Endothelial cell of umbilical vein (primary cell): Measurements from ENCODE around the gene ZNF423. TPM values are rescaled to one million over a fixed set of nuclear protein-coding genes. Genes with fewer than 3 reads are reported as not detected.

ENCODE experiments used
- BruUV-seq: library from RNA; stranded (reverse); fragments of 400-500 nt; replicated peaks from 2 replicates; lab custom pipeline; 2021; lab: Mats Ljungman, UMichigan
- CTCF ChIA-PET: fragments of 300-600, 350-600 bp; sonication (Branson Sonifier 250); formaldehyde crosslinking; loops from one replicate; lab custom pipeline; 2021; ENCODE audit warnings: antibody characterized with exemption, inconsistent platforms; lab: Charles Lee
- POLR2A ChIA-PET: fragments of 300-600, 350-600 bp; sonication (Branson Sonifier 250); formaldehyde crosslinking; loops from one replicate; lab custom pipeline; 2021; ENCODE audit warnings: antibody characterized with exemption, inconsistent platforms; lab: Charles Lee
- DNase-seq: peaks from one replicate; pipeline ENCODE4 v3.0.0-alpha.2; 2011; ENCODE audit warnings: low read depth, low spot score
- FAIRE-seq: peaks from 2 replicates; lab custom pipeline; 2011; peaks lifted over from hg19 to GRCh38; lab: Jason Lieb, UNC
- H2AFZ ChIP-seq: 2 replicates; pipeline ENCODE4 v1.6.0; 2012; ENCODE audit warnings: low read depth, low read length, control low read depth, inconsistent platforms
- H3K27ac ChIP-seq: 2 replicates; pipeline ENCODE4 v1.5.1; 2011; ENCODE audit warnings: low read depth, mild to moderate bottlenecking, control low read depth, low read length, moderate library complexity; ENCODE audit not compliant: insufficient read depth
- H3K27me3 ChIP-seq, 2 experiments: 2 replicates each; pipeline versions ENCODE4 v1.6.0 to v1.6.1; 2011; ENCODE audit warnings: low read length in 2 of 2, mixed read lengths in 1 of 2; ENCODE audit not compliant: control insufficient read depth in 2 of 2, insufficient read depth in 2 of 2
- H3K36me3 ChIP-seq, 2 experiments: 2 replicates in 1 of 2; 3 replicates in 1 of 2; pipeline ENCODE4 v1.5.1; 2011; ENCODE audit warnings: low read length in 2 of 2, mild to moderate bottlenecking in 1 of 2, moderate library complexity in 1 of 2; ENCODE audit not compliant: control insufficient read depth in 2 of 2, insufficient read depth in 2 of 2; ENCODE audit errors: extremely low read depth in 1 of 2
- H3K4me1 ChIP-seq: 3 replicates; pipeline ENCODE4 v1.5.1; 2011; ENCODE audit warnings: mild to moderate bottlenecking, low read length; ENCODE audit not compliant: control insufficient read depth, insufficient read depth; ENCODE audit errors: extremely low read depth
- H3K4me2 ChIP-seq: 2 replicates; pipeline ENCODE4 v1.6.1; 2011; ENCODE audit warnings: low read length, control low read depth, mixed read lengths; ENCODE audit not compliant: insufficient read depth
- H3K4me3 ChIP-seq, 3 experiments: fragments of 200-600 bp in 1 of 3; sonication (generic), shearing (Covaris generic) in 1 of 3; replicated peaks in 1 of 3; 2 replicates each; pipeline ENCODE4 v1.5.1; 2011 to 2016; ENCODE audit warnings: control low read depth in 3 of 3, low read length in 3 of 3, mild to moderate bottlenecking in 2 of 3, inconsistent platforms in 1 of 3, low read depth in 1 of 3, moderate library complexity in 1 of 3; ENCODE audit not compliant: insufficient read depth in 1 of 3
- H3K79me2 ChIP-seq: 2 replicates; pipeline ENCODE4 v1.6.0; 2012; ENCODE audit warnings: low read length, inconsistent platforms; ENCODE audit not compliant: control insufficient read depth, insufficient read depth
- H3K9ac ChIP-seq: replicated peaks from 2 replicates; pipeline ENCODE3; 2011; ENCODE audit warnings: low read length, control low read depth; ENCODE audit not compliant: insufficient read depth; ENCODE audit errors: extremely low read depth
- H3K9me1 ChIP-seq: replicated peaks from 3 replicates; pipeline ENCODE4 v1.6.0; 2011; ENCODE audit warnings: mild to moderate bottlenecking, low read length; ENCODE audit not compliant: control insufficient read depth, insufficient read depth; ENCODE audit errors: extremely low read depth
- H3K9me3 ChIP-seq: replicated peaks from 2 replicates; pipeline ENCODE4 v1.5.1; 2012; ENCODE audit warnings: low read length, inconsistent platforms; ENCODE audit not compliant: control insufficient read depth, insufficient read depth
- H4K20me1 ChIP-seq: replicated peaks from 2 replicates; pipeline ENCODE3; 2011; ENCODE audit warnings: mild to moderate bottlenecking, low read length; ENCODE audit not compliant: control insufficient read depth, insufficient read depth; ENCODE audit errors: extremely low read depth
- CTCF ChIP-seq, 2 donors: IDR thresholded peaks; 1 replicate in 1 of 2; 2 replicates in 1 of 2; pipeline ENCODE4 v1.5.1; 2011; ENCODE audit warnings: low read length in 2 of 2, mild to moderate bottlenecking in 2 of 2, moderate library complexity in 2 of 2, control low read depth in 1 of 2, inconsistent platforms in 1 of 2, low read depth in 1 of 2; ENCODE audit not compliant: insufficient read depth in 1 of 2; ENCODE audit errors: extremely low read depth in 1 of 2
- EZH2 ChIP-seq: IDR thresholded peaks from 2 replicates; pipeline ENCODE4 v1.6.1; 2012; ENCODE audit warnings: borderline replicate concordance, low read depth, mild to moderate bottlenecking, moderate library complexity, low read length, inconsistent platforms; ENCODE audit not compliant: severe bottlenecking
- FOS ChIP-seq: IDR thresholded peaks from 2 replicates; pipeline ENCODE4 v1.6.1; 2011; ENCODE audit warnings: mild to moderate bottlenecking, low read length, moderate library complexity, borderline replicate concordance; ENCODE audit not compliant: insufficient read depth
- GATA2 ChIP-seq: IDR thresholded peaks from 2 replicates; pipeline ENCODE4 v1.7.0; 2011; ENCODE audit warnings: low read depth, mild to moderate bottlenecking, moderate library complexity, mixed read lengths, low read length; ENCODE audit not compliant: insufficient read length, insufficient read depth
- JUN ChIP-seq: IDR thresholded peaks from 2 replicates; pipeline ENCODE4 v1.6.1; 2011; ENCODE audit warnings: borderline replicate concordance, low read depth; ENCODE audit not compliant: insufficient read length, insufficient read depth
- MYC ChIP-seq: IDR thresholded peaks from one replicate; pipeline ENCODE4 v1.6.1; 2011; ENCODE audit warnings: mild to moderate bottlenecking, low read depth, low read length
- POLR2A ChIP-seq: IDR thresholded peaks from 2 replicates; pipeline ENCODE4 v1.6.1; 2012; ENCODE audit warnings: low read depth, mild to moderate bottlenecking, control low read depth, low read length
- POLR2AphosphoS5 ChIP-seq: IDR thresholded peaks from 2 replicates; pipeline ENCODE4 v1.6.1; 2012; ENCODE audit warnings: low read depth, mild to moderate bottlenecking, control low read depth, low read length, moderate library complexity; ENCODE audit not compliant: insufficient read depth
- dilution Hi-C: fragments of 300-500 bp; cut with MboI; formaldehyde crosslinking; loops from one replicate; pipeline ENCODE4 v1.15.0; 2019; ENCODE audit warnings: low sequenced_read_pairs; ENCODE audit not compliant: extremely low pct_ligation_motif_present
- intact Hi-C: fragments of 100-400 bp; cut with micrococcal nuclease; formaldehyde crosslinking; loops from one replicate; pipeline ENCODE4 v1.10.0; 2022
- polyA plus RNA-seq, 4 experiments: library from polyadenylated mRNA; depleted of rRNA in 3 of 4; stranded (reverse) in 3 of 4; unstranded in 1 of 4; fragments of >200 nt; gene quantifications; 2 replicates each; pipeline versions ENCODE4 v1.2.1 to v1.2.3, GENCODE V29; 2011 to 2012; ENCODE audit warnings: missing spikeins in 1 of 4
- total RNA-seq: library from RNA; stranded (reverse); gene quantifications from 2 replicates; pipeline ENCODE4 v1.2.3, GENCODE V29; 2021
- TF ChIP-seq, protein P1 (sequence below): IDR thresholded peaks from 2 replicates; pipeline ENCODE4 v1.6.1; 2011; ENCODE audit not compliant: insufficient read depth, insufficient read length

Gene ZNF423
- total and polyA plus RNA-seq, 2 donors (not counting 3 experiments of a cell fraction or from before 2014, with no cell fraction given), result 2.2 to 8.1 TPM

- FAIRE-seq (no peak), DNase-seq (no peak)
- Histone ChIP-seq H3K27ac (no peak overlapping the region), H3K27me3 (no peaks in the 10 kb centered on the region), H3K36me3 (no peaks in the 10 kb centered on the region), H3K9ac (no peak overlapping the region), H3K4me3 (no peak overlapping the region), H3K79me2 (no peaks in the 10 kb centered on the region), H3K9me3 (no peaks in the 10 kb centered on the region), H2AFZ (no peak overlapping the region), H4K20me1 (no peaks in the 10 kb centered on the region), H3K9me1 (no peaks in the 10 kb centered on the region), H3K4me2 (no peak overlapping the region), H3K4me1 (no peaks in the 10 kb centered on the region)
- ChIA-PET CTCF (interaction anchor here (0.9 kb wide), 1 partner anchor 20 kb away, joined by 3 read pairs; no protein-coding TSS in a partner anchor), POLR2A (no interaction called here)
- dilution Hi-C loops, result no loop called here
- BruUV-seq, result no TSS peak
- intact Hi-C loops, result no loop called here
- TF ChIP-seq POLR2A (no peak), CTCF (IDR thresholded peaks at IDR 0.05; ENCODE audit: extremely low read depth in 1 of 2, insufficient read depth in 1 of 2, low read depth in 1 of 2, low read length in 2 of 2) (no peak), EZH2 (no peak), POLR2AphosphoS5 (no peak), GATA2 (no peak), FOS (no peak), MYC (no peak), JUN (no peak)
- TF ChIP-seq, protein P1, sequence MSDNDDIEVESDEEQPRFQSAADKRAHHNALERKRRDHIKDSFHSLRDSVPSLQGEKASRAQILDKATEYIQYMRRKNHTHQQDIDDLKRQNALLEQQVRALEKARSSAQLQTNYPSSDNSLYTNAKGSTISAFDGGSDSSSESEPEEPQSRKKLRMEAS, result no peak
Measured at GRCh38 chr16:49650603-49651002, 205.3 kb downstream of the ZNF423 start.
